GM12872 (cell line): ENCODE measurements around the gene ZDHHC14.

Experiments used
- TF ChIP-seq, protein P1 (sequence below): IDR thresholded peaks from 3 replicates; pipeline ENCODE4 v1.5.1; 2011; ENCODE audit warnings: low read depth, mild to moderate bottlenecking, low read length, moderate library complexity; ENCODE audit not compliant: insufficient read depth

ZDHHC14 gene

DNA sequence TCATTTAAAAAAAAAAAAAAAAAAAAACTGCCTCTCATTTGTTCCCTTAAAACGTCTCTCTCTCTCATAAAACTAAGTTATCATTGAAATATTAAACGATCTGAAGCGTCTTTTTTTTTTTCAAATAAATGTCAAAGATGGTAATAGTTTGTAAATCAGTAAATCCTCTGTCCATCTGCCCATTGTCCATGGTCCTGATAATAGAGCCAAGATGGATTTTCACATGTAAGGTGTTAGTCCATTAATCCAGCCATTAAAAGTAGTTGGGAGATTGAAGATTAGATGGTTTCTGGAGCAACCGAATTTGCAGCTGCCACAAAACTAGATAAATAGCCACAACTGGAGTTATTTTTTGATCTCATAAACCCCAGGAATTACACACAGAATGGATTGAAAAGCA lies 296.2 kb downstream of the ZDHHC14 start:
- TF ChIP-seq, protein P1, sequence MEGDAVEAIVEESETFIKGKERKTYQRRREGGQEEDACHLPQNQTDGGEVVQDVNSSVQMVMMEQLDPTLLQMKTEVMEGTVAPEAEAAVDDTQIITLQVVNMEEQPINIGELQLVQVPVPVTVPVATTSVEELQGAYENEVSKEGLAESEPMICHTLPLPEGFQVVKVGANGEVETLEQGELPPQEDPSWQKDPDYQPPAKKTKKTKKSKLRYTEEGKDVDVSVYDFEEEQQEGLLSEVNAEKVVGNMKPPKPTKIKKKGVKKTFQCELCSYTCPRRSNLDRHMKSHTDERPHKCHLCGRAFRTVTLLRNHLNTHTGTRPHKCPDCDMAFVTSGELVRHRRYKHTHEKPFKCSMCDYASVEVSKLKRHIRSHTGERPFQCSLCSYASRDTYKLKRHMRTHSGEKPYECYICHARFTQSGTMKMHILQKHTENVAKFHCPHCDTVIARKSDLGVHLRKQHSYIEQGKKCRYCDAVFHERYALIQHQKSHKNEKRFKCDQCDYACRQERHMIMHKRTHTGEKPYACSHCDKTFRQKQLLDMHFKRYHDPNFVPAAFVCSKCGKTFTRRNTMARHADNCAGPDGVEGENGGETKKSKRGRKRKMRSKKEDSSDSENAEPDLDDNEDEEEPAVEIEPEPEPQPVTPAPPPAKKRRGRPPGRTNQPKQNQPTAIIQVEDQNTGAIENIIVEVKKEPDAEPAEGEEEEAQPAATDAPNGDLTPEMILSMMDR, result no peak

DNA sequence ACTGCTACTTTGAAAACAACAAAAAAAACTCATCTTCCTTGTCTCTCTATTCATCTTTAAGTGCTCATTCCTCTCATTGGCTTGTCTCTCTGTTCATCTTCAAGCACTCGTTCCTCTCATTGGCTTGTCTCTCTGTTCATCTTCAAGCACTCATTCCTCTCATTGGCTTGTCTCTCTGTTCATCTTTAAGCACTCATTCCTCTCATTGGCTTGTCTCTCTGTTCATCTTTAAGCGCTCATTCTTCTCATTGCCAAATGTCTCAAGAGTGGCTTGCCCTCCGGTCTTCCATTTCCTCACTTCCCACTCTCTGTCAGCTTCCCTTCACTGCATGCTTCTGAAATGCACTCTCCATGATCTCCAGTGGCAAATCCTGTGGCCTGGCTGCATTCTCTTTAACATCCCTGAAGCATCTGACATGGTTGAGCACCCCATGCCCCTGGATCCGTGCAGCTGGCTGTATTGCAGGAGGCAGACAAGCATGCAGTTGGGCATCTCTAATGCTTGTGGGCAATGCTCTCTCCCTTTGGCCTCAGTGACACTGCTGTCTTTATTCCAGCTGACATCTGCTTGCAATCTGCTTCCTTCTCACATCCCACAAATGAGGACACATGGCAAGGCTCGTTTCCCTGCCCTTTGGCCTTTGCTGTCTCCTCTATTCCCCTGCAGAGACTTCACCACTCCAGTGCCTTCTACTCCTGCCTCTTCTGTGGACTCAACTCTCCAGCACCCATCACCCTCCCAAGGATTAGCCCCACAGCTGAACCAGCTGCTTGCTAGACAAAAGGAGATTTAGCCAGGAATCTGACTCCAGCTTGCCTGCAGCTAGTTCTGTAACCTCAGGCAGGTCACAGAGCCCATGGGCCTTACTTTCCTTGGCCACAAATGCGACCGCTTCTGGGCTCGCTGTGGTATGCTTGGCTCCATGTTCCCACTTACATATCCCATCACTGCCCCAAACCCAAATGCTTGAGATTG lies 298.9 kb downstream of the ZDHHC14 start:
- TF ChIP-seq, protein P1, result no peak

DNA sequence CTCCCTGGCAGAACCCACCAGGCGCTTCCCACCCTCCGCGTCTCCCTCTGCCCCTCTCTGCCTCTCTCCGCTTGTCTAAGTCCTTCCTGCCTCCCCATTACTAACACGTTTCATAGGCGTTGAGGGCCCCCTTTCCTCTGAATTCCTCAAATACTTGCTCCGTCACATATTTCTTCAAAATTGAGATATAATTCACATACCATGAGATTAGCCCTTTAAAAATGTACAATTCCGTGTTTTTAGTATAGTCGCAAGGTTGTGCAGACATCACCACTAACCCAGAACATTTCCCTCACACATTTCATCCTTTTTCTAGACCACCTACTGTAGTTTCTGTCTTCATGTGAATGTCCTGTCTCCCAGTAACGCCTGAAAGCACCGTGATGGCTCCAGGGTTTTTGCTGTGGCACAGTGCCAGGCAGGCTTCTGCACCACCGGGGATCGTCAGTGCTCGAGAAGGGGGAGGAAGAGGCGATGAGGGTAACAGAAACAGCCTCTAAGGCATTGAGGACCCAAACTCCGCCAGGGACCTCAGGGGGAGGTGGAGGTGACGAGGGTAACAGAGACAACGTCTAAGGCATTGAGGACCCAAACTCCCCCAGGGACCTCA lies 300.2 kb downstream of the ZDHHC14 start:
- TF ChIP-seq, protein P1, result no peak

DNA sequence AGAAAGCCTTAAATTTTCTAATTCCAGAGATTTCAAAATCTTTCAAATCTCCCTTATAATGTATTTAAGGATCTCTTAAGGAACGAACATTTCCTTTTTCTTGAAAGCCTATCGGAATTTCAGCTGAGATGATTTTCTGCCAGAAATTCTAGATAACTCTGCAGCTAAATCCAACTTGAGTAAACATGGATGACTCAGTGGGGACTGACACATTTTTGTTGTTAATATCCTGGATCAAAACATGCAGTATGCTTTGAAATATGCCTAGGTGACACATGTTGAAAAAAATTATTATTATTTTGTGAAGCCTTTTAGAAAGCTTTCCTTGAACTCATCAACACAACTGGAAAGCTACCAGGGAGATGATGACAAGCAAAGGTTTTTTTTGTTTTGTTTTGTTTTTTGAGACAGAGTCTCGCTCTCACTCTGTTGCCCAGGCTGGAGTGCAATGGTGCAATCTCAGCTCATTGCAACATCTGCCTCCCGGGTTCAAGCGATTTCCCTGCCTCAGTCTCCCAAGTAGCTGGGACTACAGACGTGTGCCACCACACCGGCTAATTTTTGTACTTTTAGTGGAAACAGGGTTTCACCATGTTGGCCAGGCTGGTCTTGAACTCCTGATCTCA lies 302.0 kb downstream of the ZDHHC14 start:
- TF ChIP-seq, protein P1, result no peak

DNA sequence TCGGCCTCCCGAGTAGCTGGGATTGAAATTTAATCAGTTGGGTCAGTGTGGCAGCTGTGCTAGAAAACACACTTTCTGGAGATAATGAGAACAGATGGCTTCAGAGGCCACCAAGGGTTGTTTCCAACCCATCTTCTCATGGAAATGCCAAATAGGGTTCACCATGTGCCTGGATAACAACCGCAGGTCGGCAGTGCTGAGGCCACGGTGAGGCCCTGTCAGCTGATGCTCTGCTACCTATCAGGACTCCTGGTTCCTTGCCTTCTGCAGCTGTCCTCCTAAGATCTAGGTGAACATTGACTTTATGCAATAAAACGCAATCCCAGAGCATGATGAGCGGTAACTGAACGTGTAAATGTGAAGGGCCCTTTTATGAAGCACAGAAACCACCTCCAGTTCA lies 302.7 kb downstream of the ZDHHC14 start:
- TF ChIP-seq, protein P1, result no peak

DNA sequence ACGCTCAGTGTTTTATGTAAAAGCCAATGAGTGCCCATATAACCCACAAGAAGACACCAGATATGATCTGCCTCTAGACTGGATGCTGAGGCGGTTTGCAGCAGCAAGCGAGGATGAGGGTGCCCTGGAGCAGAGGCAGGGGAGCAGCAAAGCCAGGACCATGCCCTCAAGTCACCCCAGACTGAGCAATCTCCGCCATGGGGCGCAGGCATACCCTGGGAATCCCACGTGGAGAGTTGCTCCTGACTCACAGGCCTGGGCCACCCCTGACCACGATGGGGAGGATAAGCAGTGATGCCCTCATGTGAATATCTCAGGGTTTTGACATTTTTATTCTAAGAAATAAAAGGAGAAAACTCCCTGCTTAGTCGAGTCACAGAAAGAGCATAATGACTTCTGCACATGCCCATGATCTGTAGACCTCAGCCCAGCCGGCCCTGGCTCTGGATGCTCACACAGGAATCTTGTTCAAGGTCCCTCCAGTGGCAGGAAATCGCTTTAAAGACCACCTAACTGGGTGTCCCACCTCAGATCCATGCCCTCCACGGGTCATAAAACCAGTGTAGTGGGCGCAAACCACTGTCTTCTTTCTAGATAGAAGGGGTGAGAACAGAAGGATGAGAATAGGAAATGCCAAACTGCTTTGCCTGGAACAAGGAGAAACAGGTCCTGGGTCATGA lies 303.8 kb downstream of the ZDHHC14 start:
- TF ChIP-seq, protein P1, result no peak
